ENCODE results near the gene MSMP. TPM values are rescaled to one million over a fixed set of nuclear protein-coding genes. Genes with fewer than 3 reads are reported as not detected.

The MSMP gene, protein sequence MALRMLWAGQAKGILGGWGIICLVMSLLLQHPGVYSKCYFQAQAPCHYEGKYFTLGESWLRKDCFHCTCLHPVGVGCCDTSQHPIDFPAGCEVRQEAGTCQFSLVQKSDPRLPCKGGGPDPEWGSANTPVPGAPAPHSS
- total RNA-seq, result 1 to 10 TPM in 1 of 4 donors, not detected in 3; 1.3 TPM

DNA sequence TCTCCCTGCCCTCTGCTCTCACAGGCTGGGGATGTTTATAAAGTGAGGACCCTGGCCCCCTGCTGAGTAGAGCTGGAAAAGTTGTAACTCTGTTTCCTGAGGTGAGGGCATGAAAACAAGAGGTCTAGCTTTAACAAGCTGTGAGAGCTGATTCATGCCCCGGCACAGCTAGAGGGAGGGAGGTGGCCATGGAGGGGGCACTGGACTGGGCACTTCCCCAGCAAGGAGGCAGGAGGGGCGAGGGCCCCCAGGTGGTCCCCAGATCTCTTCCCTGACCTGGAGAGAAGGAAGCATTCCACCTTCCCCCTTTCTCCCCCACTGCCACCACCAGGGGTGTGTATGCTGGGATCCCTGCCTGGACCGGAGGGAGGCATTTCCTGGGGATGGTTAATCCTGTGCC is at the start of gene MSMP:
Gene MSMP (minus strand): TSS at position 13 of the 400 bp plus-strand sequence. CDS start 147 bp downstream, outside the sequence.
- intact Hi-C loops (cut with DNase I), result no loop called here

DNA sequence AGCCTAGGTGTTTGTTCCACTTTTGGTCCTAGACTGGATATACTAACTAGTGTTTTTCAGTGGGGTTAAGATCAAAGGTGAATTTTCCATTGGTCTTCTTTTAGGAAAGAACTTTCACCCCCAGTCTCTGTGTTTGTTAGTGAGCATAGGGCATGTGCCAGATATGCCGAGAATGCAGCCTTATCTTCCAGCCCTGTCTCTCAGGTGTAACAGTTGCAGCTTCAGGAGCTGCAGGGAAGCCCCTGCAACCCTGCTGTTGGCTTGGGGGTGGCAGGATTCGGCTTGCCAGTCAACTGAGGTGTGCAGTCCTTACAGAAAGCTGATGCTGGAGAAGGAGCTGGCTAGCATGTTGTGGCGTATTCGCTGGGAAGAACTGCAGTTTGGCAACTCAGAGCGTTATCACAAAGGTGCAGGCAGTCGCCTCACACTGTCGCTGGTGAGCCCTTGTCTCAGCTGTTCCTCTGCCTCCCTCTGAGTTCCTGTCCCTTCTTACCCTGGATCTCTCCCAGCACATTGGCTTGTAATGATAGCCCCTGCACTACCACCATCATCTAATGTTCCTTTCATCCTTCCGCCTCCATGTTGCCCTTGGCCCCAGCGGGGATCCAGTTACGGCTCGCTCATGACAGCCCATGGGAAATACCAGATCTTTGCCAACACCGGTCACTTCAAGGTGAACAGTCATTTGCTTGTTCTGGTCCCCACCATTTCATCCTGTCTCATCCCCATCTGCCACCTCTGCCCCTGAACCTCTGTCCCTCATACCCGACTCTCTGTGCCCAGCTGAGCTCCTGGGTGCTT is 47.5 kb upstream of the MSMP start:
- H3K36me3 ChIP-seq, result peaks cover 25 to 72% (median 55%) of the 10 kb centered on the region in 4 donors
- no peak overlapping the region for H3K4me3 ChIP-seq
- DNase-seq (ENCODE audit: extremely low spot score), result no peak
- H3K4me1 ChIP-seq, result peaks cover 0 to 2% (median 0%) of the 10 kb centered on the region in 4 donors
- H3K9me3 ChIP-seq, result no peaks in the 10 kb centered on the region
- TF ChIP-seq POLR2A (IDR thresholded peaks at IDR 0.05; ENCODE audit: low read depth), result no peak
- TF ChIP-seq, protein P1, sequence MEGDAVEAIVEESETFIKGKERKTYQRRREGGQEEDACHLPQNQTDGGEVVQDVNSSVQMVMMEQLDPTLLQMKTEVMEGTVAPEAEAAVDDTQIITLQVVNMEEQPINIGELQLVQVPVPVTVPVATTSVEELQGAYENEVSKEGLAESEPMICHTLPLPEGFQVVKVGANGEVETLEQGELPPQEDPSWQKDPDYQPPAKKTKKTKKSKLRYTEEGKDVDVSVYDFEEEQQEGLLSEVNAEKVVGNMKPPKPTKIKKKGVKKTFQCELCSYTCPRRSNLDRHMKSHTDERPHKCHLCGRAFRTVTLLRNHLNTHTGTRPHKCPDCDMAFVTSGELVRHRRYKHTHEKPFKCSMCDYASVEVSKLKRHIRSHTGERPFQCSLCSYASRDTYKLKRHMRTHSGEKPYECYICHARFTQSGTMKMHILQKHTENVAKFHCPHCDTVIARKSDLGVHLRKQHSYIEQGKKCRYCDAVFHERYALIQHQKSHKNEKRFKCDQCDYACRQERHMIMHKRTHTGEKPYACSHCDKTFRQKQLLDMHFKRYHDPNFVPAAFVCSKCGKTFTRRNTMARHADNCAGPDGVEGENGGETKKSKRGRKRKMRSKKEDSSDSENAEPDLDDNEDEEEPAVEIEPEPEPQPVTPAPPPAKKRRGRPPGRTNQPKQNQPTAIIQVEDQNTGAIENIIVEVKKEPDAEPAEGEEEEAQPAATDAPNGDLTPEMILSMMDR (IDR thresholded peaks at IDR 0.05), result no peak
- TF ChIP-seq POLR2AphosphoS5 (IDR thresholded peaks at IDR 0.05), result no peak
- no peak for TF ChIP-seq EP300 (IDR thresholded peaks at IDR 0.05)
- no peak overlapping the region for H3K27ac ChIP-seq (replicated peaks in 1 of 4)
- intact Hi-C loops (cut with DNase I), result no loop called here
- WGBS, result 96% methylated on average over 10 of the region's 13 CpGs
- H3K27me3 ChIP-seq, result no peaks in the 10 kb centered on the region

More for the DNA sequence above, at the start of gene MSMP:
- H3K27me3 ChIP-seq, result no peaks in the 10 kb centered on the region
- no peak for DNase-seq (ENCODE audit: extremely low spot score)
- TF ChIP-seq EP300 (IDR thresholded peaks at IDR 0.05), result no peak
- TF ChIP-seq POLR2AphosphoS5 (IDR thresholded peaks at IDR 0.05), result no peak
- TF ChIP-seq, protein P1 (IDR thresholded peaks at IDR 0.05), result no peak
- TF ChIP-seq POLR2A (IDR thresholded peaks at IDR 0.05; ENCODE audit: low read depth), result no peak
- H3K27ac ChIP-seq (replicated peaks in 1 of 4), result no peak within 1 kb of the TSS
- H3K9me3 ChIP-seq, result no peaks in the 10 kb centered on the region
- H3K4me3 ChIP-seq, result no peak within 1 kb of the TSS
- H3K4me1 ChIP-seq, result peaks cover 32 to 57% (median 49%) of the 10 kb centered on the region in 4 donors
- 66% methylated on average over 2 of the region's 3 CpGs for WGBS
- H3K36me3 ChIP-seq, result peaks cover 34 to 51% (median 48%) of the 10 kb centered on the region in 4 donors

DNA sequence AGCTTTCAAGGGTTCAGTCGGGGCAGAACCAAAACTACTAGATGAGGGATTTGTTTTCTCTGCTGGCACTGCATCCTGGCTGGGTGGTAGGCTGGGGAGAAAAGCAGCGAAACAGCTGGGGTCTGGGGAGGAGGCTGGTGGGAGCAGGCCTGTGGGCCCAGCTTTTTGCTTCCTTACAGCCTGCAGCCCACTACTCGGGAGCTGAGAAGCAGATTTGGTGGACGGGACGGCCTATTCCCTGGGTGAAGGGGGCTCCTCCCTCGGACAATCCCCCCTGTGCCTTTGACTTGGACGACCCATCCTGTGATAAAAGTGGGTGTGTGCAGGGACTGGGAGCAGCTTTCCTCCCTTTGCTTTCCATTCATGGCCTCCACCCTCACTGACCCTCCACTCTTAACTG is 46.5 kb upstream of the MSMP start:
- Histone ChIP-seq H3K27me3 (no peaks in the 10 kb centered on the region), H3K9me3 (no peaks in the 10 kb centered on the region), H3K36me3 (peaks cover 15 to 62% (median 45%) of the 10 kb centered on the region in 4 donors), H3K4me3 (no peak overlapping the region), H3K4me1 (peaks cover 0 to 12% (median 5%) of the 10 kb centered on the region in 4 donors), H3K27ac (replicated peaks in 1 of 4) (no peak overlapping the region)
- 88% methylated on average over 7 of the region's 7 CpGs for WGBS
- DNase-seq (ENCODE audit: extremely low spot score), result no peak
- no peak for TF ChIP-seq POLR2A (IDR thresholded peaks at IDR 0.05; ENCODE audit: low read depth)
- TF ChIP-seq POLR2AphosphoS5 (IDR thresholded peaks at IDR 0.05), result no peak
- TF ChIP-seq, protein P1 (IDR thresholded peaks at IDR 0.05), result no peak
- no peak for TF ChIP-seq EP300 (IDR thresholded peaks at IDR 0.05)
- intact Hi-C loops (cut with DNase I), result no loop called here

DNA sequence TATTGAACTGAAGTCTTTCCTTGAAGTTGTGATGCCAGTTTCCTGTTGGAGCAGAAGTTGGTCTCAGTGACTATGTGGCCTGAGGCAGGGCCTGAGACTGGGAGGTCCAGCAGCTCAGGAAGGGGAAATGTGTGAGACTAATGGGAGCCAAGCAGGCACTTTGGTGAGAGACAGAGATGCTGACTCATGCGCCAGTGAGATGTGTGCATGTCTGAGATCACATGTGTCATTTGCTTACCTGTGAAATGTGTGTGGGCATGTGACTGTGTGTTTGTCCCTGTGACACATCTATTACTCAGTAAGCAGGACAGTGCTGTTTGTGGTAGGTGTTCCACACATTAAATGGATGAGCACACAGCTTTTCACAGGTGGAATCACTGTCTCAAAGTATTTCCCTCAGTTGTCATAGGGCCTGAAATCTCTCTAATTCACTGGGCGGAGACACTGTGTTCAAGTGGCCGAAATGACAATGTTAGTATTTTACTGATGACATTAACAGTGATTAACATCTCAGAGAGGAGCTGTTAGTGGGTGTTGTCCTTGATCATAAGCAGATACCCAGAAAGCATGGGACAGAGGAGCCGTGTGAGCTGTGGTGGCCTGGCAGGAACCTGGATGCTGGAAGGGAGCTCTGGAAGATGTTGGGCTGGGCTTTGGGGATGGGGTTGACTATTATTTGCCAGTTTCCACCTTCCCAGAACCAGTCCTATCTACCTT is 44.7 kb upstream of the MSMP start:
- 90% methylated on average over 4 of the region's 4 CpGs for WGBS
- intact Hi-C loops (cut with DNase I), result no loop called here
- no peak for TF ChIP-seq POLR2AphosphoS5 (IDR thresholded peaks at IDR 0.05)
- TF ChIP-seq, protein P1 (IDR thresholded peaks at IDR 0.05), result no peak
- TF ChIP-seq EP300 (IDR thresholded peaks at IDR 0.05), result no peak
- TF ChIP-seq POLR2A (IDR thresholded peaks at IDR 0.05; ENCODE audit: low read depth), result no peak
- DNase-seq (ENCODE audit: extremely low spot score), result no peak
- no peak overlapping the region for H3K27ac ChIP-seq (replicated peaks in 1 of 4)
- no peak overlapping the region for H3K4me3 ChIP-seq
- no peaks in the 10 kb centered on the region for H3K9me3 ChIP-seq
- H3K27me3 ChIP-seq, result no peaks in the 10 kb centered on the region
- peaks cover 15 to 48% (median 37%) of the 10 kb centered on the region in 4 donors for H3K36me3 ChIP-seq
- H3K4me1 ChIP-seq, result peaks cover 3 to 29% (median 22%) of the 10 kb centered on the region in 4 donors

Data from esophagus muscularis mucosa (tissue), 4 donors.